Gastroesophageal sphincter (tissue), 3 donors: ENCODE measurements around the gene TTF2.

Experiments used
- POLR2A ChIP-seq, 2 donors: fragments of 450-650 bp; IDR thresholded peaks; one replicate each; pipeline ENCODE4 v1.6.1; 2017; ENCODE audit warnings: antibody characterized with exemption in 2 of 2, mild to moderate bottlenecking in 2 of 2, moderate library complexity in 1 of 2
- TF ChIP-seq, protein P1 (sequence below), 4 experiments: fragments of 200-600 bp in 2 of 4; fragments of 450-650 bp in 2 of 4; sonication (generic) in 1 of 4; IDR thresholded peaks; one replicate each; pipeline ENCODE4 v1.5.1; 2017 to 2019; ENCODE audit warnings: antibody characterized with exemption in 4 of 4, mild to moderate bottlenecking in 2 of 4, moderate library complexity in 2 of 4

DNA sequence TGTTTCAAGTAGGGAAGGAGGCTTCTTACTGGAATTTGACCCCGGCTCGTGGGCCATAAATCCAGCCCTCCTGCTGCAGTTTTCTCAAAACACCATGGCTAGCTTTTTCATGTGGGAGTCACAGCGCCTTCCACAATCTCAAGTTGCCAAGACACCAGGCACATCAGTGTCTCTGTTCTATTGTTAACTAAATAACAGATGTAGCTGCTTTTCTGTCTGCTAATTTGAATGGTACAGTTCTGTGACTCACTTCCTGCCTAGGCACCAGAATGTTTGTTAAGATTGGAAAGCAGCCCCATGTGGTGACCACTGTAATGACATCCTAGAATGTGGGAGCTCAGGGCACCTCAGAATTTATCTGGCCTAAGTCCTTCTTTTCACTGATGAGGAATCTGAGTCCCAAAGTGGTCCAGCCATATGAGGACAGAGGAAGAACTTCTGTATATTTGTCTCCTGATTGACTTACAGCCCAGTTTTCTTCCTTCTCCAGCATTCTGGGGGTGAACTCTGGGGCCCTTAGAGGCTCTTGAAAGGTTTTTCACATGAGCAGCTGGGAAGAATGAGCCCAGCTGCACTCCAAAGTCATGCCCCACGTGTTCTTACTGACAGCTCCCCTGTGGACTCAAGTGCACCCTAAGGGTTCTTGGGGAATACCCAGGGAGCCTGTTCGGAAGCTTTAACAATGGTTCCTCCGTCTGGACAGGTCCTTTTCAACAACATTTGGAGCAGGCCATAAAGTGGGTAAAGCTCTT lies 33.9 kb downstream of the TTF2 start:
- TF ChIP-seq, protein P1, sequence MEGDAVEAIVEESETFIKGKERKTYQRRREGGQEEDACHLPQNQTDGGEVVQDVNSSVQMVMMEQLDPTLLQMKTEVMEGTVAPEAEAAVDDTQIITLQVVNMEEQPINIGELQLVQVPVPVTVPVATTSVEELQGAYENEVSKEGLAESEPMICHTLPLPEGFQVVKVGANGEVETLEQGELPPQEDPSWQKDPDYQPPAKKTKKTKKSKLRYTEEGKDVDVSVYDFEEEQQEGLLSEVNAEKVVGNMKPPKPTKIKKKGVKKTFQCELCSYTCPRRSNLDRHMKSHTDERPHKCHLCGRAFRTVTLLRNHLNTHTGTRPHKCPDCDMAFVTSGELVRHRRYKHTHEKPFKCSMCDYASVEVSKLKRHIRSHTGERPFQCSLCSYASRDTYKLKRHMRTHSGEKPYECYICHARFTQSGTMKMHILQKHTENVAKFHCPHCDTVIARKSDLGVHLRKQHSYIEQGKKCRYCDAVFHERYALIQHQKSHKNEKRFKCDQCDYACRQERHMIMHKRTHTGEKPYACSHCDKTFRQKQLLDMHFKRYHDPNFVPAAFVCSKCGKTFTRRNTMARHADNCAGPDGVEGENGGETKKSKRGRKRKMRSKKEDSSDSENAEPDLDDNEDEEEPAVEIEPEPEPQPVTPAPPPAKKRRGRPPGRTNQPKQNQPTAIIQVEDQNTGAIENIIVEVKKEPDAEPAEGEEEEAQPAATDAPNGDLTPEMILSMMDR (IDR thresholded peaks at IDR 0.05), result peak in 2 of 4 experiments; percentile 13 to 34
- no peak for TF ChIP-seq POLR2A (IDR thresholded peaks at IDR 0.05)
